Activated CD8-positive, alpha-beta T cell treated with anti-CD3 and anti-CD28 coated beads for 36 hours (primary cell): ENCODE data around the gene CALCOCO1. TPM values are rescaled to one million over a fixed set of nuclear protein-coding genes. Genes with fewer than 3 reads are reported as not detected.
A peak's percentile ranks its signal among the peaks of the same experiment; 100 is the strongest.

Source experiments
- ATAC-seq: fragments of 200-7000 bp; cut with Tn5 transposase; one replicate; pipeline ENCODE4 v1.10.0; 2021; ENCODE audit warnings: mild to moderate bottlenecking, moderate library complexity
- CTCF ChIA-PET: fragments of 350-600 bp; sonication (Branson Sonifier 250); formaldehyde crosslinking; loops from one replicate; lab custom pipeline; 2021; ENCODE audit warnings: antibody characterized with exemption; lab: Charles Lee
- POLR2A ChIA-PET: fragments of 350-600 bp; sonication (Branson Sonifier 250); formaldehyde crosslinking; loops from one replicate; lab custom pipeline; 2021; ENCODE audit warnings: antibody characterized with exemption; lab: Charles Lee
- DNase-seq: peaks from one replicate; pipeline ENCODE4 v3.0.0-alpha.2; 2020
- H3K27ac Mint-ChIP-seq: one replicate; pipeline ENCODE4 v1.8.0; 2021; ENCODE audit warnings: mild to moderate bottlenecking, mixed read lengths
- H3K27me3 Mint-ChIP-seq: one replicate; pipeline ENCODE4 v1.8.0; 2021; ENCODE audit warnings: mixed read lengths
- H3K36me3 Mint-ChIP-seq: one replicate; pipeline ENCODE4 v1.8.0; 2021; ENCODE audit warnings: low read depth, mixed read lengths
- H3K4me1 Mint-ChIP-seq: one replicate; pipeline ENCODE4 v1.8.0; 2021; ENCODE audit warnings: low read depth, mixed read lengths
- H3K4me3 Mint-ChIP-seq: one replicate; pipeline ENCODE4 v1.8.0; 2021; ENCODE audit warnings: mild to moderate bottlenecking, moderate library complexity, mixed read lengths
- H3K9me3 Mint-ChIP-seq: one replicate; pipeline ENCODE4 v1.8.0; 2021; ENCODE audit warnings: mixed read lengths
- CTCF ChIP-seq: fragments of 200-600 bp; IDR thresholded peaks from one replicate; pipeline ENCODE4 v1.8.0; 2022; ENCODE audit warnings: antibody characterized with exemption, mild to moderate bottlenecking
- intact Hi-C: fragments of 100-400 bp; cut with micrococcal nuclease; formaldehyde crosslinking; loops from one replicate; pipeline ENCODE4 v1.10.0; 2022
- total RNA-seq, 2 experiments: library from RNA; stranded (reverse); gene quantifications; one replicate each; pipeline ENCODE4 v1.2.3, GENCODE V29; 2021

Gene CALCOCO1
- total RNA-seq, 2 experiments from 2014 or later = 15.5 to 16.2 TPM

- ATAC-seq (peak; percentile 29), DNase-seq (peak; percentile 45)
- ChIA-PET POLR2A (no interaction called here), CTCF (interaction anchor here (1.0 to 8.0 kb wide), 3 partner anchors 6 to 72 kb away, joined by 3 to 154 read pairs (median 3); no protein-coding TSS in a partner anchor)
- no peak for TF ChIP-seq CTCF
- Mint-ChIP-seq H3K4me3 (no peak overlapping the region), H3K27me3 (peaks cover 1% of the 10 kb centered on the region), H3K27ac (peak overlapping the region; percentile 23), H3K4me1 (peaks cover 21% of the 10 kb centered on the region), H3K36me3 (no peaks in the 10 kb centered on the region), H3K9me3 (no peaks in the 10 kb centered on the region)
- intact Hi-C loops = no loop called here
These were observed 23.6 kb upstream of the CALCOCO1 start for GRCh38 chr12:53750812-53751335.

- no peak for DNase-seq
- Mint-ChIP-seq H3K4me3 (no peak overlapping the region), H3K9me3 (no peaks in the 10 kb centered on the region), H3K27ac (no peak overlapping the region), H3K4me1 (peaks cover 14% of the 10 kb centered on the region), H3K27me3 (peaks cover 7% of the 10 kb centered on the region), H3K36me3 (no peaks in the 10 kb centered on the region)
- TF ChIP-seq CTCF = no peak
- ChIA-PET CTCF (interaction anchor here (0.6 kb wide), 1 partner anchor 48 kb away, joined by 3 read pairs; no protein-coding TSS in a partner anchor), POLR2A (no interaction called here)
- intact Hi-C loops = loop anchor here (10.0 kb wide), 1 partner anchor 205 kb away; no protein-coding TSS in a partner anchor
- ATAC-seq = no peak
These were observed 22.9 kb upstream of the CALCOCO1 start for GRCh38 chr12:53749986-53750811.

- CTCF ChIA-PET = interaction anchor here (1.4 to 10.2 kb wide), 10 partner anchors 7 to 205 kb away, joined by 4 to 418 read pairs (median 41); partner anchors contain the start of genes ATP5MC2, CALCOCO1 and CISTR
- ATAC-seq (no peak), DNase-seq (no peak)
- H3K36me3 Mint-ChIP-seq = no peaks in the 10 kb centered on the region
- no peak overlapping the region for H3K27ac Mint-ChIP-seq
- H3K27me3 Mint-ChIP-seq = peaks cover 20% of the 10 kb centered on the region
- H3K9me3 Mint-ChIP-seq = no peaks in the 10 kb centered on the region
- no peak overlapping the region for H3K4me3 Mint-ChIP-seq
- intact Hi-C loops = loop anchor here (10.0 kb wide), 1 partner anchor 203 kb away; no protein-coding TSS in a partner anchor
- H3K4me1 Mint-ChIP-seq = peaks cover 16% of the 10 kb centered on the region
- POLR2A ChIA-PET = interaction anchor here (0.6 kb wide), 1 partner anchor 9 kb away, joined by 3 read pairs; no protein-coding TSS in a partner anchor
- TF ChIP-seq CTCF = no peak
These were observed 21.0 kb upstream of the CALCOCO1 start for GRCh38 chr12:53748072-53748840.

- no peak for TF ChIP-seq CTCF
- intact Hi-C loops = loop anchor here (2.0 to 10.0 kb wide), 2 partner anchors 44 to 202 kb away; no protein-coding TSS in a partner anchor
- DNase-seq = no peak
- no peak for ATAC-seq
- Mint-ChIP-seq H3K27me3 (peaks cover 26% of the 10 kb centered on the region), H3K36me3 (no peaks in the 10 kb centered on the region), H3K9me3 (no peaks in the 10 kb centered on the region), H3K27ac (no peak overlapping the region), H3K4me1 (peaks cover 16% of the 10 kb centered on the region), H3K4me3 (no peak overlapping the region)
- CTCF ChIA-PET = interaction anchor here (0.7 to 10.2 kb wide), 35 partner anchors 8 to 442 kb away, joined by 3 to 418 read pairs (median 5); partner anchors contain the start of genes ATP5MC2, CALCOCO1, CISTR and HOXC13
- POLR2A ChIA-PET = interaction anchor here (0.8 to 2.5 kb wide), 4 partner anchors 10 to 120 kb away, joined by 3 to 8 read pairs (median 6); partner anchors contain the start of gene ATP5MC2
These were observed 19.8 kb upstream of the CALCOCO1 start for GRCh38 chr12:53747095-53747494.
